Heart left ventricle (tissue), 13 donors: ENCODE results near the gene ARAF.

Experiments used
- CTCF ChIP-seq, 12 donors: fragments of 200-600 bp; sonication (generic) in 4 of 12; IDR thresholded peaks; one replicate each; pipeline versions ENCODE4 v1.5.0 to v1.8.0; 2018 to 2022; ENCODE audit warnings: antibody characterized with exemption in 12 of 12, mild to moderate bottlenecking in 5 of 12
- POLR2A ChIP-seq, 2 donors: fragments of 450-650 bp; IDR thresholded peaks; one replicate each; pipeline ENCODE4 v1.6.1; 2017; ENCODE audit warnings: antibody characterized with exemption in 2 of 2, mild to moderate bottlenecking in 2 of 2, moderate library complexity in 2 of 2
- donor health status: ischemic (EF 13 %, LVEDD 7.1; RV severe dilation, severe dysfunction).
- donor health status: DM: no; HTN: yes; CAD: no.
- donor health status: DM: no; HTN: no; CAD: no.
- donor health status: ischemic (EF 25% LVEDD 6.9; RV normal size, moderate dysfunction).
- donor health status: ischemic (EF 25% LVEDD 5.7; RV mildly dilated, moderate dysfunction).
- donor health status: ischemic (EF 35%, LVEDD 5.7; RV mildly dilated, moderate dysfunction).
- donor health status: nonischemic (EF 11% LVEDD 7.7; RV severe dilation, severe dysfunction).
- donor health status: DM: yes; HTN: yes; CAD: no.
- donor health status: PGD.
- donor health status: ischemic (EF 29% LVEDD 5.4; RV normal size, mild dysfunction).
- donor health status: nonischemic (EF 23%, LVEDD 6.1; RV moderate dilation, normal function).

GRCh38 chrX:47539860-47540259 lies 21.1 kb upstream of the ARAF start:
- TF ChIP-seq CTCF (IDR thresholded peaks at IDR 0.05) (no peak), POLR2A (IDR thresholded peaks at IDR 0.05) (no peak)
